Renal cortex interstitium (tissue), 11 donors: ENCODE results near the gene CLEC12A. TPM values are rescaled to one million over a fixed set of nuclear protein-coding genes. Genes with fewer than 3 reads are reported as not detected.

Source experiments
- DNase-seq, 11 donors: peaks; one replicate each; pipeline ENCODE4 v3.0.0-alpha.2; 2013; ENCODE audit warnings: low read depth in 9 of 11, low spot score in 4 of 11; ENCODE audit errors: extremely low read depth in 1 of 11
- polyA plus RNA-seq, 3 donors: library from polyadenylated mRNA; unstranded; fragments of 120-200 nt; gene quantifications; one replicate each; pipeline ENCODE4 v1.2.1, GENCODE V29; 2013; ENCODE audit not compliant: insufficient read length in 3 of 3

The CLEC12A gene
- polyA plus RNA-seq, 3 donors, result 1.1 to 1.6 (median 1.3) TPM

DNA sequence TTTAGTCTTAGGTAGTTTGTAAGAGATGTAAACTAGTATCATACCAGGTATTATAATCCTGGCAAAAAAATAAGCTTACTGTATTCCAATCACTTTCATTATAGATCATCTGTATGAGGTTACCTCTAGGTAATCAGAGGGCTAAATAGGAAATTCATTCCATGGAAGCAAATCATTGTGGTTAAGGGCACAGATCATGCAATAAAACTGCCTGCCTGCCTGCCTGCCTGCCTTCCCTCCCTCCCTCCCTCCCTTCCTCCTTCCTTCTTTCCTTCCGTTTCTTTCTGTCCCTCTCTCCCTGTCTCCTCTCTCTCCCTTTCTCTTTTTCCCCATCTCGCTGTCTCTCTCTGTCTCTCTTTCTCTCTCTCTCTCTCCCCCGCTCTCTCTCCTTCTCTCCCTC, 56.1 kb downstream of the CLEC12A start:
- no peak for DNase-seq

DNA sequence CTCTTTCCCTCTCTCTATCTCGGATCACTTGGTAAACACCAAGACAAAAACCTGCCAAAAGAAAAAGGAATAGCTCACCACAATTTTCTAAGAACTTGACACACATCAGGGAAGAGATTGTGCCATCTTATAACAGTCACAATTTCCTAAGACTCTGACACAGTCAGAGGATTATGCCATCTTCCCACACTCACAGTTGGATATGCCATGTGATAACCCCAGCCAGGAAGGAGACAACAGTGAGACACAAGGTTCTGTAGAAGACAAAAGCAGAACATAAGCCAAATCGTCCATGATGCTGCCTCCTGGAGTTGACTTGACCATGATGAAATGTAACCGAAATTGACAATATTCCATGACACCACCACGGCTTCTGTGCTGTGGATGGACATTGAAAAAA, 56.5 kb downstream of the CLEC12A start:
- no peak for DNase-seq

DNA sequence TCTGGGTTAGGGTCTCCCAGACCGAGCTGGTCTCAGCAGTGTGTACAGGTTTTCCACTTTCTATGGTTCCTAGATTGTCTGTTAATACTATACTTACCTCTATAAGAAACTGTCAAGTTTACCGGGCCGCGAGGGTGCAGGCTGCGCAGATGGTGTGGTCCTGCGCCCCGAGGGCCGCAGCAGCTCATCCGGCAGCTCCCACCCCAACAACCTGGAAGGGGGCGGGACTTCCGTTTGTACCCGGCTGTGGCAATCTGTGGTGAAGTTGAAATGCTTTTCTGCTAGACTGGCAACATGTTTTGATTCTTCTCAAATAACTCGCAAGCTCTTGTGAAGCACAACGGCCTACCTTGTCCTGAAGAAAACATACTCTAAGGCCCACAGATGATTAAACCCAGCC, 59.2 kb downstream of the CLEC12A start, which contains the start of gene CLEC9A:
Gene CLEC9A (plus strand): TSS at position 237 of the 400 bp plus-strand sequence. CDS start 22,006 bp downstream, outside the sequence.
- no peak for DNase-seq

DNA sequence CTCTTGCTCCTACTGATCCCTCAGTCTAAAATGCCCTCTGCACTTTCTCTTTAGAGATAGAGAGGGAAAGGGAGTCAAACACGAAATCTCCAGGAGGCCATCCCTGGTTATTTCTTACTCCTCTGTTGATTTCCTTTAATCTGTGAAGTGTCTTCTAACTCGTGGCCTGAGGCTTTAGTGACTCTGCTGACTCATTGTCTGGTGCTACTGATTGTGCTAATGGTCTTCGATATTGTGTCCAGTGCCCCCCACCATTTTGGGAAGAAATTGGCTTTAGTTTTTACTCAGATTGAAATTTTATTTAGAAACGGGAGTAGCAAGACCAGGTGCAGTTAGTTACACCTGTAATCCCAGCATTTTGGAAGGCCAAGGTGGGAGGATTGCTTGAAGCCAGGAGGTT, 60.1 kb downstream of the CLEC12A start:
- no peak for DNase-seq

DNA sequence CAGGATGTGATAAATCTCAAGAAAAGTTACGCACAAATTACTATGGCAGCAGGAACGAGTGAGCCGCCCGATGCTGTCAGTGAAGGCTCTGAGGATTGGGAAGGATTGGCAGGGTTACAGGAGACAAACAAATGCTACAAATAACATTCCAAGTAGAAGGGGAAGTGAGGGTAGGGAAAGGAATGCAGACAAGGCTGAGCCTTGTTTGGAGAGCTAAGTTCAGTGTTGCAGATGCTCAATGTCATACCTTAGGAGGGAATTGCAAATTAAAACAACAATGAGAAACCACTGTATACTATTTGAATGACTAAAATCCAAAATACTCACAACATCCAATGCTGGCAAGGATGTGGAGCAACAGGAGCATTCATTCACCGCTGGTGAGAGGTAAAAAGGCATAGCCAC, 60.6 kb downstream of the CLEC12A start:
- DNase-seq, result no peak

DNA sequence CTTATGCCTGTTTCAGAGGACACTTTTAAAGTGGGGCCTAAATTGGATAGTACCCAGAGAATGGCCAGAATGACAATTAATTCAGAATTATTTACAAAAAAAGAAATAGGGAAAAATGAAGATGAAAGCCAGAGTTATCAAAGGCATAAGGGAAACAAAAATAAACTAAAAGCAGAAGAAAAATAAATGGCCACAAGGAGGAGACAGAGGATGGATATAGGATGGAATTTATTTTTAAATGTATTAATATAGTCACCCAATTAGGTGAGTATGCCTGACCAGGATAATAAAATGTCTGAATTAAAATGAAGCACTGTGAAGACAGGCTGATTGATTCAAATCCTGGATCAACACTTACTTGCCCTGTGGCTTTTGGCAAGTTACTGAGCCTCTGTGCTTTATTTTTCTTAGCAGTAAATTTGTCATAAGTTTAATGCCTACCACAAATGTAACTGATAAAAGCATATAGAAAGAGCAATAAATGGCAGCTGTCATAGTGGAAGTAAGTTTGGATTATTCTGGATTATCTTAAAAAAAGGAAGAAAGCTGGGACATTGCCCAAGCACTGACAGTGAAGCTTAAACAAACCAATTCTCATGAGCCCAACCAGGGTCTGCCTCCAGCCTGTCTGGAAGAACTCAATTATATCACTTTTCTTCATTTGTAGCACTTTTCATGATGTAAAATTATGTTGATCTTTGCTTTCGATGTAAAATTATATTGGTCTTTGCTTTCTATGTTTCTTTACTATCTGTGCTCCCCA, 62.8 kb downstream of the CLEC12A start:
- DNase-seq, result peak in 1 of 11 donors; percentile 4

Other genes with a start within 250 kb of the CLEC12A start
- under 1 TPM; 0.16 to 0.32 (median 0.30) TPM for gene CLECL1, start 238.3 kb upstream of the CLEC12A start, polyA plus RNA-seq
- 1 to 10 TPM; 1.3 to 5.2 (median 3.4) TPM for gene CD69, start 210.5 kb upstream of the CLEC12A start, polyA plus RNA-seq
- gene KLRF1, start 143.9 kb upstream of the CLEC12A start, polyA plus RNA-seq, result under 1 TPM; 0.36 to 0.88 (median 0.49) TPM
- gene CLEC2B, start 102.1 kb upstream of the CLEC12A start, polyA plus RNA-seq, result 1 to 10 TPM; 2.2 to 3.7 (median 3.1) TPM
- gene KLRF2, start 89.9 kb upstream of the CLEC12A start, polyA plus RNA-seq, result not detected
- not detected for gene CLEC2A, start 39.0 kb upstream of the CLEC12A start, polyA plus RNA-seq
- 1 to 10 TPM in 2 of 3 donors, under 1 TPM in 1; 0.48 to 1.4 (median 1.4) TPM for gene CLEC1B, start 27.7 kb downstream of the CLEC12A start, polyA plus RNA-seq
- under 1 TPM in 2 of 3 donors, not detected in 1; 0.06 to 0.25 TPM for gene CLEC12B, start 39.2 kb downstream of the CLEC12A start, polyA plus RNA-seq
- gene CLEC9A, start 59.3 kb downstream of the CLEC12A start, polyA plus RNA-seq, result under 1 TPM; 0.22 to 0.39 (median 0.38) TPM
- 1 to 10 TPM; 3.4 to 4.1 (median 3.6) TPM for gene CLEC1A, start 127.6 kb downstream of the CLEC12A start, polyA plus RNA-seq
- 1 to 10 TPM; 1.9 to 4.1 (median 2.5) TPM for gene CLEC7A, start 158.8 kb downstream of the CLEC12A start, polyA plus RNA-seq
- 1 to 10 TPM; 1.3 to 1.6 (median 1.3) TPM for gene OLR1, start 200.7 kb downstream of the CLEC12A start, polyA plus RNA-seq
- 100 to 1,000 TPM; 127 to 167 (median 151) TPM for gene TMEM52B, start 207.6 kb downstream of the CLEC12A start, polyA plus RNA-seq
- gene GABARAPL1, start 241.5 kb downstream of the CLEC12A start, polyA plus RNA-seq, result 10 to 100 TPM; 62.9 to 92.4 (median 80.9) TPM